Measurements from ENCODE around the gene SLC45A2. TPM values are rescaled to one million over a fixed set of nuclear protein-coding genes. Genes with fewer than 3 reads are reported as not detected.

SLC45A2 gene
- total and polyA plus RNA-seq, 3 donors from 2014 or later = 0.93 to 2.0 (median 1.6) TPM

DNA sequence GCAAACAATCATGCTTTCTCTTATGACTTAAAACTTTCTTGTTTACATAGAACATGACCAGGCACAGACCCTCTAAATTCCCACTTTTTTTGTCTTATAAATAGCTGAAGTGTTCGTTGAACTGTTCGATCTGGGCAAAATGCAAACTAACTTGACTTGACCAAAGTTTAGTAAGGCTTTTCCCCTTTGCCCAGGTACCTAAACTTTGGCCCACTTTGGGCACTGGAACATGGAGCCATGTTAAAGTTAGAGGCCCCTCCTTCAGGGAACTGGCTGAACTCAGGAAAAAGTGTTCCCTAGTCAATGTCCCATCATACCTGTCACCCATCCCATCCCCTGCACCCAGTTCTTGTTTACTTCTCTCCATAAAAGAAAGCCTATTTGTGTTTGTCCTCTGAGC, 32.8 kb upstream of the SLC45A2 start:
- Histone ChIP-seq H3K36me3 (ENCODE audit: low read depth, missing control alignments) (no peaks in the 10 kb centered on the region), H3K9me3 (no peaks in the 10 kb centered on the region), H3K4me1 (no peaks in the 10 kb centered on the region), H3K27me3 (no peaks in the 10 kb centered on the region), H3K27ac (no peak overlapping the region), H3K4me3 (no peak overlapping the region)
- DNase-seq = no peak
- intact Hi-C loops (cut with DNase I; ENCODE audit: low total_unique reads) = no loop called here
- 93 to 100% methylated on average over 2 of the region's 2 CpGs for WGBS, 2 donors
- TF ChIP-seq CTCF (IDR thresholded peaks at IDR 0.05) = no peak
- TF ChIP-seq POLR2A (IDR thresholded peaks at IDR 0.05) = no peak

GRCh38 chr5:34016750-34017149, 32.3 kb upstream of the SLC45A2 start:
- WGBS, 2 donors = 89 to 93% methylated on average over 2 of the region's 2 CpGs
- intact Hi-C loops (cut with DNase I; ENCODE audit: low total_unique reads) = no loop called here
- no peaks in the 10 kb centered on the region for H3K36me3 ChIP-seq (ENCODE audit: low read depth, missing control alignments)
- no peaks in the 10 kb centered on the region for H3K27me3 ChIP-seq
- H3K4me3 ChIP-seq = no peak overlapping the region
- no peak for TF ChIP-seq POLR2A (IDR thresholded peaks at IDR 0.05)
- H3K4me1 ChIP-seq = no peaks in the 10 kb centered on the region
- no peak overlapping the region for H3K27ac ChIP-seq
- H3K9me3 ChIP-seq = no peaks in the 10 kb centered on the region
- no peak for DNase-seq

DNA sequence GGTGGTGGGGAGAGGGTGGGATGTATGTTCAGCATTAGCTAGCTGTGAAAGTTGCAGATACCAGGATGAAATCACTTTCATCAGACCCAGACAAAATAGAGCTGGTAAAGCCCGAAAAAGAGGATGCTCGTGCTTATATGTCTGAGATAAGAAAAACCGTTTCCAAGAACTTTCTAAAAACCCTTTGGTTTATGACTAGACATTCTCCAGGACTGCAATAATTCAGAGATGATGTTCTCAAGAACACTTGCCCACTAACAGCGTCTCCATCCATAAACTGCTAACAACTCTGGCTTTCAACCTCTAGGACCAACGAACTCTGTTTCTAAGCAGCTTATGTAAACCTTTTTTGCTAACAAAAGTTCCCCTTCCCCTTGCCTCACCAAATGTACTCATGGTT, 31.7 kb upstream of the SLC45A2 start:
- intact Hi-C loops (cut with DNase I; ENCODE audit: low total_unique reads) = no loop called here
- no peak overlapping the region for H3K27ac ChIP-seq
- H3K9me3 ChIP-seq = no peaks in the 10 kb centered on the region
- H3K4me3 ChIP-seq = no peak overlapping the region
- no peaks in the 10 kb centered on the region for H3K4me1 ChIP-seq
- no peak for DNase-seq
- H3K36me3 ChIP-seq (ENCODE audit: low read depth, missing control alignments) = no peaks in the 10 kb centered on the region
- no peaks in the 10 kb centered on the region for H3K27me3 ChIP-seq
- WGBS, 2 donors = 74 to 81% methylated on average over 5 of the region's 5 CpGs
- TF ChIP-seq CTCF (IDR thresholded peaks at IDR 0.05) (no peak), POLR2A (IDR thresholded peaks at IDR 0.05) (no peak)

DNA sequence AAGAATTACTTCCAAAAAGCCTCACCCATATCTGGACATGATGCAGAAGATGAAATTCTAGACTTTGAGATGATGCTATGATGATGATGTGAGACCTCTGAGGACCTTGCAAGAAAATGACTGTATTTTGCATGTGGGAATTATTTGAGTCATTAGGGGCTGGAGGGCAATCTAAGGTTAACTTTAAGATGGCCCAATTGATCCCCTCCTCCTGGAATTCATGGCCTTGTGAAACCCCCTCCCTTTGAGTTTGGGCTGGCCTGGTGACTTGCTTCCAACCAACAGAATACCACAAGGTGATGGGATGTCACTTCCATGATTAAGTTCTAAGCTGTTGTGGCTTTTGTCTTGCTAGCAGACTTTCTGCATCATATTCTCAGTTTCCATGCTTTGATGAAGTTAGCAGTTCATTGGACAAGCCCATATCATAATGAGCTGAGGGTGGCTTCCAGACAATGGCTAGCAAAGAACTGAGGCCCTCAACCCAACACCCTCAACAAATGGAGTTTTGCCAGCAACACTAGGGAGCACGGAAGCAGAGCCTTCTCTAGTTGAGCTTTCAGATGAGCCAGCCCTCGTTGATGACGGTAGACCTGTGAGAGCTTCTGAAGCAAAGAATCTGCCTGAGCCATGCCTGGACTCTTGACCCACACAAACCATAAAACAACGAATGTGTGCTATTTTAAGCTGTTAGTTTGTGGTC, 30.8 kb upstream of the SLC45A2 start:
- H3K27me3 ChIP-seq = no peaks in the 10 kb centered on the region
- no peaks in the 10 kb centered on the region for H3K4me1 ChIP-seq
- intact Hi-C loops (cut with DNase I; ENCODE audit: low total_unique reads) = no loop called here
- no peak for DNase-seq
- no peak overlapping the region for H3K27ac ChIP-seq
- no peak overlapping the region for H3K4me3 ChIP-seq
- H3K9me3 ChIP-seq = no peaks in the 10 kb centered on the region
- 86 to 93% methylated on average over 4 of the region's 4 CpGs for WGBS, 2 donors
- TF ChIP-seq POLR2A (IDR thresholded peaks at IDR 0.05) = no peak
- no peak for TF ChIP-seq CTCF (IDR thresholded peaks at IDR 0.05)
- no peaks in the 10 kb centered on the region for H3K36me3 ChIP-seq (ENCODE audit: low read depth, missing control alignments)

GRCh38 chr5:34014626-34015025, 30.1 kb upstream of the SLC45A2 start:
- Histone ChIP-seq H3K27me3 (no peaks in the 10 kb centered on the region), H3K36me3 (ENCODE audit: low read depth, missing control alignments) (no peaks in the 10 kb centered on the region), H3K27ac (no peak overlapping the region), H3K9me3 (no peaks in the 10 kb centered on the region), H3K4me3 (no peak overlapping the region), H3K4me1 (no peaks in the 10 kb centered on the region)
- 96 to 98% methylated on average over 2 of the region's 2 CpGs for WGBS, 2 donors
- no peak for TF ChIP-seq CTCF (IDR thresholded peaks at IDR 0.05)
- no peak for TF ChIP-seq POLR2A (IDR thresholded peaks at IDR 0.05)
- intact Hi-C loops (cut with DNase I; ENCODE audit: low total_unique reads) = no loop called here
- no peak for DNase-seq

Measured in testis (tissue), 3 donors.